HG03354 (cell line): ENCODE measurements around the gene CYP4A11.
"Not testable (repeated sequence)": the region's sequence is repeated elsewhere in the genome, so short reads cannot be mapped to it uniquely, and the experiment has no call there.

Experiments used
- ATAC-seq: cut with Tn5 transposase; IDR thresholded peaks from one replicate; pipeline ENCODE4 v1.9.1; 2021; ENCODE audit warnings: mild to moderate bottlenecking; ENCODE audit not compliant: unreplicated experiment, poor library complexity, severe bottlenecking

Gene CYP4A11, protein sequence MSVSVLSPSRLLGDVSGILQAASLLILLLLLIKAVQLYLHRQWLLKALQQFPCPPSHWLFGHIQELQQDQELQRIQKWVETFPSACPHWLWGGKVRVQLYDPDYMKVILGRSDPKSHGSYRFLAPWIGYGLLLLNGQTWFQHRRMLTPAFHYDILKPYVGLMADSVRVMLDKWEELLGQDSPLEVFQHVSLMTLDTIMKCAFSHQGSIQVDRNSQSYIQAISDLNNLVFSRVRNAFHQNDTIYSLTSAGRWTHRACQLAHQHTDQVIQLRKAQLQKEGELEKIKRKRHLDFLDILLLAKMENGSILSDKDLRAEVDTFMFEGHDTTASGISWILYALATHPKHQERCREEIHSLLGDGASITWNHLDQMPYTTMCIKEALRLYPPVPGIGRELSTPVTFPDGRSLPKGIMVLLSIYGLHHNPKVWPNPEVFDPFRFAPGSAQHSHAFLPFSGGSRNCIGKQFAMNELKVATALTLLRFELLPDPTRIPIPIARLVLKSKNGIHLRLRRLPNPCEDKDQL

DNA sequence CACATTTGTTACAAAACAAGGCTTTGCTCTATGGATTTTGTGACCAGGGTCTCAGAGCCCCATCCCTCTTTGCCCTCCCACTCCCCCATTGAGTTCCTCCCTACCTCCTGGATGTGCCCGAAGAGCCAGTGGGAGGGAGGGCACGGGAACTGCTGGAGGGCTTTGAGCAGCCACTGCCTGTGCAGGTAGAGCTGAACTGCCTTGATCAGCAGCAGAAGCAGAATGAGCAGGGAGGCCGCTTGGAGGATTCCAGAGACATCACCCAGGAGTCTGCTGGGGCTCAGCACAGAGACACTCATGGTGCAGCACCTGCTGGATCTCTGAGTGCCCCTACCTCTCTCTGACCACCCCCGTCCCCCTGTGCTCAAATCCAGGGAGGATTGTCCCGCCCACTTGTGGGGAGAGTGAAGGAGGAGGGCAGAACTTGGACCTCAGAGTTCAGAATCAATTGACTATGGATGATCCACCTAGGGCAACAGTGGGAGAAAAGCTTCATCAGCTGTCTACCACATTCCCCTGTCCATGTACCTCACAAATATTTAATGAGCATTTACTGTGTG, at the start of gene CYP4A11:
CYP4A11 (minus strand) TSS at position 342 of the 560 bp plus-strand sequence; CDS start at position 299, 43 bp downstream.
- no peak for ATAC-seq

DNA sequence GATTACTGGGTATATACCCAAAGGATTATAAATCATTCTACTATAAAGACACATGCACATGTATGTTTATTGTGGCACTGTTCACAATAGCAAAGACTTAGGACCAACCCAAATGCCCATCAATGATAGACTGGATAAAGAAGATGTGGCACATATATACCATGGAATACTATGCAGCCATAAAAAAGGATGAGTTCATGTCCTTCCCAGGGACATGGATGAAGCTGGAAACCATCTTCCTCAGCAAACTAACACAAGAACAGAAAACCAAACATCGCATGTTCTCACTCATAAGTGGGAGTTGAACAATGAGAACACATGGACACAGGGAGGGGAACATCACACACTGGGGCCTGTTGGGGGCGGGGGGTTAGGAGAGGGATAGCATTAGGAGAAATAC, 49.3 kb upstream of the CYP4A11 start:
- ATAC-seq, result not testable (repeated sequence)

- no peak for ATAC-seq
Observed at GRCh38 chr1:46983830-46984586, 42.7 kb upstream of the CYP4A11 start.

DNA sequence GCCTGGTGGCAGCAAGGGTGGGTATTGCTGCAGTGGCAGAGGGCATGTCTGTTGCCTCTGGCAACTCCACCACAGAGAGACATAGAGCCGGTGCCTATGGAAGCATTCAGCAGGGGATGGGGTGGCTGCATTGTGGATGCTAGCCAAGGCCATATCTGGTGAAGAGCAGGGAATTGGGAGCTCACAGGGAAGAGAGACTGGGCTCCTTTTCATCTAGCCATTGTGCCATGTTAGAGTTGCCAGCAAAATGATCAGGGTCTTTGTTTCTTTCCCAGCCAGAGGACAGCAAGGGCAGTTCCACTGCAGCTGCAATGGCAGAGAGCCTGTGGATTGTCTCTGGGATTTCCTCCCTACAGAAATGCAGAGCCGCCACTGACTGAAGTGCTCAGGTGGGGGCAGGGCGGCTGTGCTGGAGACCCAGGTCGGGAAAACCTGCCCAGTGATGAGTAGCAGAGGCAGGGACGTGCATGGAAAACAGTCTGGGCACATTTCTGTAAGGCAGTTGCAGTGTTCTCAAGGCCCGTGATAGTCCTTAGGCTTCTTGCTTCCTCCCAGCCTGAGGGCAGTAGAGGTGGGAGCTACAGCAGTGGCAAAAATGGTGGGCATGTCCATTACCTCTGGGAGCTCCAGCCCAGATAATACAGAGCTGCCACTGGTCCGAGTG, 42.0 kb upstream of the CYP4A11 start:
- ATAC-seq, result no peak

GRCh38 chr1:46969014-46969619, 27.8 kb upstream of the CYP4A11 start:
- no peak for ATAC-seq

GRCh38 chr1:46962272-46962671, 21.0 kb upstream of the CYP4A11 start:
- ATAC-seq, result not testable (repeated sequence)

DNA sequence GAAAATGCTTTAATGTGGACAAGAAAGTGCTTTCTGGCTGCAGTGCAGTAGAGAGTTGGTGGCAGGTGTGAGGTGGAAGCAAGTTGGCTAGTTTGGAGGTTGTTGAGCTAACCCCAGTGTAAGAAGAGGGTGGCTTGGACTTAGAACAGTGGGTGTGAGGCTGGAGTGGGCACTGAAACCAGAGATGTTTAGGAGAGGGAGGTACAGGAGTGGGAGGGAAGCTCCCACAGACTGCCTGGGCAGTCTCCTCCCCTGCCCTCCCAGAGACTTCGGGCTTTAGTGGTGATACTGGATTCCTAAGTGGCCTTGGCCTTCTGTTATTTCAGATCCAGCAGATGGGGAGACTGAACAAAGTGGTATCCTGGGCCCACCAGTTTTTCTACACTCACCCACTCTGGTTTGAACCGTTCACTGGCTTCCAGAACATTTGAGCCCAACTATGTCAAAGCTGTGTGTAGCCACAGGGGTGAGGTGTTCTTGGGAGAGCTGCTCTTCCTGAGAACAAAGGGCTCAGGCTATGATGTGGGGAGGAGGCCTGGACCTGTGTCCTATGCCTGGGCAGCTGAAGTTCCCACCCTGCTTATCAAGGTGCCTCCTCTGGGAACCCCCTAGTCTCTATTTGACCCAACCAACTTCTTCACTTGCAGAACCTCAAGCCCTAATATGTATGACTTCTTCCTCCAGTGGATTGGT, 19.9 kb upstream of the CYP4A11 start:
- no peak for ATAC-seq

DNA sequence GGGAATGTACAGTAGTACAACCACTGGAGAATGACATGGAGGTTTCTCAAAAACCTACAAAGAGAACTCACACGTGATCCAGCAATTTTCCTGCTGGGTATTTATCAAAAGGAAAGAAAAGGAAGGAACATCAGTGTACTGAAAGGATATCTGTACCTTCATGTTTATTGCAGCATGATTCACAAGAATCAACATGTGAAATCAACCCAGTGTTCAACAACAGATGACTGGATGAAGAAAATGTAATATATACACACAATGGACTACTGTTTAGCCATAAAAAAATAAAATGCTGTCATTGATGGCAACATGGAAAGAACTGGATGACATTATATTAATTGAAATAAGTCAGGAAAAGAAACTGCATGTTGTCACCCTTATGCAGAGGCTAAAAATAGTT, 19.0 kb upstream of the CYP4A11 start:
- no peak for ATAC-seq

DNA sequence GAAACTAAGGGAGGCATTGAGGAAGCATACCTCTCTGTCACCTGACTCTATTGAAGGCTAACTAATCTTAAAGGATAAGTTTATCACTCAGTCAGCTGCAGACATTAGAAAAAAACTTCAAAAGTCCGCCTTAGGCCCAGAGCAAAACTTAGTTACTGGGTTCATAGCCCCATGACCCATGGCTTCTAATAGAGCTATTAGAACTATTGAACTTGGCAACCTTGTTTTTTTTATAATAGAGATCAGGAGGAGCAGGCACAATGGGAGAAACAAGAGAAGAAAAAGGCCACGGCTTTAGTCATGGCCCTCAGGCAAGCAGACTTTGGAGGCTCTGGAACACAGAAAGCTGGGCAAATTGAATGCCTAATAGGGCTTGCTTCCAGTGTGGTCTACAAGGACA, 13.8 kb upstream of the CYP4A11 start:
- not testable (repeated sequence) for ATAC-seq

DNA sequence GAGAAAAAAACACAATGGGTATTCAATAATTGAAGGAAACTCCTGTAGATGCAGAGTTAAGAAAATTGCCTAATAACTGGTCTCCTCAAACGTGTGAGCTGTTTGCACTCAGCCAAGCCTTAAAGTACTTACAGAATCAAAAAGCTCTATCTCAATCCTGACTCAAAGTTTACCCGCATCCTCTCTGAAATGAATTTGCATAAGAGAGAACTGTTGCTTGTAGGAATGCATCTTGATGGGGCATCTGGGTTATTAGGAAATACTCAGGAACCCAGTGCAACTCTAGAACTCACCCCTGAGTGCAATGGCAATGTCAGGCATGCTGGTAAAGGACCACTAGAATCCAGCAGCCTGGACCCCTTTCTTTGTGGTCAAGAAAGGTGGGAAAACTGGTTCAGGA, 12.6 kb upstream of the CYP4A11 start:
- ATAC-seq, result not testable (repeated sequence)

DNA sequence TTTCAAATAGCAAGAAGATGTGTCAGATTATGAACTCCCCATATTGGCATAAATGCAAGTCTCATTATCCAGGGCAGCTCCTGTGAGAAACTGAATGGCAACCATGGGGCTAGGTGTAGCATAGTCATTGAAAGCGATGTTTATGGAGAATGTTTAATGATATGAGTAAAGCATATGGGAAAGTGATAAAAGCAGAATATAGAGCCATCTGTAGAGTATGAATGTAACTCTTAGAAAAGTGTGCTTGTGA, 8.1 kb upstream of the CYP4A11 start:
- ATAC-seq, result not testable (repeated sequence)

DNA sequence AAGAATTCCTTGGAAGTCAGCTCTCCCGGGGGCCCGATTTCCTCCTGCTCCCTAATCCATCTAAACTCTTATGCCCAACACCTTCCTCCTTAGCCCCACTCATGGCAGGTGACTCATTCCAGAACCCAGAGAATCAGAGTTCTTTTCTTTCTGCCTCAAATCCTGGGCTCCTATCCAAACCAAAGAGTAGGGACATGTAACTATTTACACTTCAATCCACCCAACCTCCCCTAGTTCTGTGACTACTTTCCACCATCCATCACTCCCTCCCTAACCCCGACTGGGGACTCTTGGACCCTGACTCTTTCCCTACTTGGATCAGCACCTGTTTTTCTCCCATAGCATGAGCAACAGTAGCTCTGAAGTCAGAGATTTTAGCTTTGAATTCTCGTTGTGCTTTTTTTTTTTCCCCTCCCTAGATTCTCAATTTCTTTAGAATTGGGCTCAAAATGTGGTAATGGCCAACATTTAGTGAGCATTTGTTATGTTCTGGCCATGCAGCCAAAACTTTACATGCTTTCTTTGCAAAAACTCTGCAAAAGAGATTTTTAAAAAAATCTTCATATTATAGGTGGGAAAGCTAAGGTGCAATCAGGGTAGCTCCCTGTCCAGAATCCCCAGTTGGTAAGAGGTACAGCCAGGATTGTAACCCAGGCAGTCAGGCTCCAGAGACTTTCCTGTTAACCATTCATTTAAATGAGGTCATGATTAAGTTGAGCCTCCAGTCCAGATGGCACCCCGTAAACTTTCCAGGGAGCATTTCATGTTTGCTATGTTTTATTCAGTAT, 7.5 kb upstream of the CYP4A11 start:
- ATAC-seq, result no peak

- not testable (repeated sequence) for ATAC-seq
Observed at GRCh38 chr1:46947706-46948105, 6.4 kb upstream of the CYP4A11 start.

DNA sequence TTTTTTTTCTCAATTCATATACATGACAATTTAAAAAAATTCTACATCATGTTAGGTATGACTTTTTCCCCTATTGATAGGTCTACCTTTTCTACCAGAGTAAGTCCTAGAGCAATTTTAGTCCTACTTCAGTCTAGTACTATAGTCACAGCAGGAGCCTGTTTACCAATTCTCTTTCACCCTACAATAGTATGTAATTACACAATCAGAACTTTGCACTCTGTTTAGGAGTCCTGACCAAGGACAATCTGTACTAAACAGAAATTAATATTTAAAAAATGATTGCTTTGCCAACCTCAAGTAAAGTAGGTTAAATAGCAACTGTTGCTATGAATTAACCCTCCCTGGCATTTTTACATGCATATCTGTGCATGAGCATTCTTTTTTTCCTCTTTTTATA, 810 bp upstream of the CYP4A11 start:
- no peak for ATAC-seq

DNA sequence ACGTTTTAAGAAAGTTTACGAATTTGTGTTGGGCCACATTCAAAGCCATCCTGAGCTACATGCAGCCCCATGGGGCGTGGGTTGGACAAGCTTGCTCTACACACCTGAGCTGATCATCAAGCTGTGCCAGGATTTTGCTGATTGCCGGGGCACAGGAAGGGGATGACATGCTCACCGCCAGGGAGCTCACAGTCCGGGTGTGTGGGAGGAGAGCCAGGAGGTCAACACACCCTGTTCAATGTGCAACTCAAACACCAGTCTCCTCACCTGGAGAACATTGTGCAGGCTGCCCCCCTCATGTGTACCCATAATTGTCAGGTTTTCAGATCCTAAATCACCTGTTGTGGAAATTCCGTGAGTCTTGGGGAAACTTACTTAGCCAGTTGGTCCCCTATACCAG, 969 bp downstream of the CYP4A11 start:
- ATAC-seq, result no peak

DNA sequence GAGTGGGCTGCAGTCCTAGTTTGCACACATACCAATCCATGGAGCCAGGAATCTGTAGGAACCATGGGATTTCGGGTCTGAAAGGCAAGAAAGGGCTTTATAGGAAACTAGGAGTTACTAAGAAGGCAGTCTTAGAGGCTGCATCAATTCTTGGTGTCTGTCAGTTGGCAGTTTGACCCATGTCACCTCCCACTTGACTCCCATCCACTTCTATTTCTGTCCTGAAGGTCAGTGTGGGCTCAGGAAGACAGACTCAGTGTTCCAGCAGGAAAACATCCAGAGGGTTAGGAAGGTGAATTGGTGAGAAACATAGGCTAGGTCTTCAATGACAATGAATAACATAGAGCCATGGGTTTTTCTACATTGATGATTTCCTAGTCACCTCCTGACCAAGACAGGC, 4.0 kb downstream of the CYP4A11 start:
- ATAC-seq, result no peak

DNA sequence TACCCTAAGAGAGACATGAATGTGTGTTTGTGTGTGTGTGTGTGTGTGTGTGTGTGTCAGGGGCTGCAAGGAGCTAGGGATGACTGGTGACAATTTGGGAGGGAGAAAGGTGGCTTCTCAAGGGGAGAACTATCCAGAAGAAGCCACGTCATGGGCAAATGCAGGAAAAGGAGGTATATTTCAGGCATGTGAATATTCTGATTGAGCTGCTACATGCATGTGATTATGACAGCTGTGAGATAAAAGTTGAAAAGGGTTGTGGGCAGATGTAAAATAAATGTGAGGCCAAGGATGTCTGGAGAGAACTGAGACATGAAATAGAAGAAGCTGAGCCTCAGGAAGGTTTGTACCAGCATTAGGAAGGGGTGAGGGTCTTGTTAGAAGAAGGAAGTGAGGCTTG, 4.5 kb downstream of the CYP4A11 start:
- no peak for ATAC-seq

GRCh38 chr1:46934852-46935251, 6.4 kb downstream of the CYP4A11 start:
- not testable (repeated sequence) for ATAC-seq

GRCh38 chr1:46932020-46932419, 9.3 kb downstream of the CYP4A11 start:
- ATAC-seq, result not testable (repeated sequence)
